Vagina (tissue), 2 donors: ENCODE data around the gene FRMPD4.

ENCODE experiments used
- POLR2A ChIP-seq, 2 donors: fragments of 450-650 bp; IDR thresholded peaks; one replicate each; pipeline ENCODE4 v1.6.1; 2017; ENCODE audit warnings: antibody characterized with exemption in 2 of 2, mild to moderate bottlenecking in 2 of 2, moderate library complexity in 2 of 2
- POLR2AphosphoS5 ChIP-seq, 2 donors: sonication (generic); formaldehyde crosslinking; IDR thresholded peaks; one replicate each; pipeline ENCODE4 v1.9.0; 2017; ENCODE audit warnings: antibody characterized with exemption in 2 of 2, mild to moderate bottlenecking in 2 of 2, low read depth in 1 of 2; ENCODE audit not compliant: insufficient read depth in 1 of 2
- TF ChIP-seq, protein P1 (sequence below), 3 experiments: fragments of 450-650 bp in 2 of 3; fragments of 200-600 bp in 1 of 3; sonication (generic) in 1 of 3; IDR thresholded peaks; one replicate each; pipeline ENCODE4 v1.5.1; 2017 to 2019; ENCODE audit warnings: antibody characterized with exemption in 3 of 3, mild to moderate bottlenecking in 2 of 3, moderate library complexity in 2 of 3

- TF ChIP-seq POLR2A (IDR thresholded peaks at IDR 0.05), result no peak
- TF ChIP-seq, protein P1, sequence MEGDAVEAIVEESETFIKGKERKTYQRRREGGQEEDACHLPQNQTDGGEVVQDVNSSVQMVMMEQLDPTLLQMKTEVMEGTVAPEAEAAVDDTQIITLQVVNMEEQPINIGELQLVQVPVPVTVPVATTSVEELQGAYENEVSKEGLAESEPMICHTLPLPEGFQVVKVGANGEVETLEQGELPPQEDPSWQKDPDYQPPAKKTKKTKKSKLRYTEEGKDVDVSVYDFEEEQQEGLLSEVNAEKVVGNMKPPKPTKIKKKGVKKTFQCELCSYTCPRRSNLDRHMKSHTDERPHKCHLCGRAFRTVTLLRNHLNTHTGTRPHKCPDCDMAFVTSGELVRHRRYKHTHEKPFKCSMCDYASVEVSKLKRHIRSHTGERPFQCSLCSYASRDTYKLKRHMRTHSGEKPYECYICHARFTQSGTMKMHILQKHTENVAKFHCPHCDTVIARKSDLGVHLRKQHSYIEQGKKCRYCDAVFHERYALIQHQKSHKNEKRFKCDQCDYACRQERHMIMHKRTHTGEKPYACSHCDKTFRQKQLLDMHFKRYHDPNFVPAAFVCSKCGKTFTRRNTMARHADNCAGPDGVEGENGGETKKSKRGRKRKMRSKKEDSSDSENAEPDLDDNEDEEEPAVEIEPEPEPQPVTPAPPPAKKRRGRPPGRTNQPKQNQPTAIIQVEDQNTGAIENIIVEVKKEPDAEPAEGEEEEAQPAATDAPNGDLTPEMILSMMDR (IDR thresholded peaks at IDR 0.05), result no peak
- TF ChIP-seq POLR2AphosphoS5 (IDR thresholded peaks at IDR 0.05; ENCODE audit: insufficient read depth in 1 of 2, low read depth in 1 of 2), result no peak
Measured at GRCh38 chrX:12719837-12720236, 581.6 kb downstream of the FRMPD4 start.
